Brain pericyte (primary cell): ENCODE data around the gene ADAMTS17.
A peak's percentile ranks its signal among the peaks of the same experiment; 100 is the strongest.

Source experiments
- DNase-seq: peaks from one replicate; pipeline ENCODE4 v3.0.0-alpha.2; 2012; ENCODE audit warnings: low read depth, low spot score

Gene ADAMTS17, protein sequence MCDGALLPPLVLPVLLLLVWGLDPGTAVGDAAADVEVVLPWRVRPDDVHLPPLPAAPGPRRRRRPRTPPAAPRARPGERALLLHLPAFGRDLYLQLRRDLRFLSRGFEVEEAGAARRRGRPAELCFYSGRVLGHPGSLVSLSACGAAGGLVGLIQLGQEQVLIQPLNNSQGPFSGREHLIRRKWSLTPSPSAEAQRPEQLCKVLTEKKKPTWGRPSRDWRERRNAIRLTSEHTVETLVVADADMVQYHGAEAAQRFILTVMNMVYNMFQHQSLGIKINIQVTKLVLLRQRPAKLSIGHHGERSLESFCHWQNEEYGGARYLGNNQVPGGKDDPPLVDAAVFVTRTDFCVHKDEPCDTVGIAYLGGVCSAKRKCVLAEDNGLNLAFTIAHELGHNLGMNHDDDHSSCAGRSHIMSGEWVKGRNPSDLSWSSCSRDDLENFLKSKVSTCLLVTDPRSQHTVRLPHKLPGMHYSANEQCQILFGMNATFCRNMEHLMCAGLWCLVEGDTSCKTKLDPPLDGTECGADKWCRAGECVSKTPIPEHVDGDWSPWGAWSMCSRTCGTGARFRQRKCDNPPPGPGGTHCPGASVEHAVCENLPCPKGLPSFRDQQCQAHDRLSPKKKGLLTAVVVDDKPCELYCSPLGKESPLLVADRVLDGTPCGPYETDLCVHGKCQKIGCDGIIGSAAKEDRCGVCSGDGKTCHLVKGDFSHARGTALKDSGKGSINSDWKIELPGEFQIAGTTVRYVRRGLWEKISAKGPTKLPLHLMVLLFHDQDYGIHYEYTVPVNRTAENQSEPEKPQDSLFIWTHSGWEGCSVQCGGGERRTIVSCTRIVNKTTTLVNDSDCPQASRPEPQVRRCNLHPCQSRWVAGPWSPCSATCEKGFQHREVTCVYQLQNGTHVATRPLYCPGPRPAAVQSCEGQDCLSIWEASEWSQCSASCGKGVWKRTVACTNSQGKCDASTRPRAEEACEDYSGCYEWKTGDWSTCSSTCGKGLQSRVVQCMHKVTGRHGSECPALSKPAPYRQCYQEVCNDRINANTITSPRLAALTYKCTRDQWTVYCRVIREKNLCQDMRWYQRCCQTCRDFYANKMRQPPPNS

DNA sequence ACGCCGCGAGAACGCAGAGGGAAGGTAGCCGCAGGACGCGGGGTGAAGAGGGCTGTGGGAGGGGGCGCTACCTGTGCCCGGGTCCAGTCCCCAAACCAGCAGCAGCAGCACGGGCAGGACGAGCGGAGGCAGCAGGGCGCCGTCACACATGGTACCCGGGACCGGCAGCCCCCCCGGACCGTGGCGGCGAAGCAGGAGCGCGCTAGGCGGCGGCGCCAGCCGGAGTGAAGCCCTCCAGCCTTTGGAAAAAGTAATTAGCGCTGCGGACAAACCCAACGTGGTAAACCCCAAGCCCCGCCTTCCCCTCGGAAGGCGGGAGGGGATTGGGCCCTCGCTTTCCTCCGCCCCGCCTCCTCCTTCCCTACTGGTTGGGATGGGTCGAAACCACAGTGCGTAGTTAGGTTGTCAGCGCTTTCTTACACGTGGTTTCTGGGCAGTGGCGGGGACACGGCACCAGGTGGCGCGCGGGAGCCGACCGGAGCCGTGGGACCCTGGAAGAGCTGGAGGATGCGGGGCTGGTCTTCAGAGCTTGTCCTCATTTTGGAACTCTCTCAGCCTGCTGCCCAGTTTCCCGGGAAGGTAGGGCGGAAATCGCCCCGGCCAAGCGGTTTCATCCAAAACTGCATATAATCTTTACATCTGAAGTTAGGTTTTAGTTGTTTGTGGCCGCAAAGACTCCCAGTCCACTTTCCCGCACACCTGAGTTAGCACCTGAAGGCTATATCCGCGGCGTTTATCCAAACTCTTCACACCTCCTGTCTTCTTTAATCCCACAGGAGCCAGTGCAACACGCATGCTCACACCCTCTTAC is at the start of gene ADAMTS17:
TSS of gene ADAMTS17 (minus strand) at position 226 of the 811 bp plus-strand sequence. CDS start at position 150, 76 bp downstream.
- DNase-seq, result peak; percentile 37

DNA sequence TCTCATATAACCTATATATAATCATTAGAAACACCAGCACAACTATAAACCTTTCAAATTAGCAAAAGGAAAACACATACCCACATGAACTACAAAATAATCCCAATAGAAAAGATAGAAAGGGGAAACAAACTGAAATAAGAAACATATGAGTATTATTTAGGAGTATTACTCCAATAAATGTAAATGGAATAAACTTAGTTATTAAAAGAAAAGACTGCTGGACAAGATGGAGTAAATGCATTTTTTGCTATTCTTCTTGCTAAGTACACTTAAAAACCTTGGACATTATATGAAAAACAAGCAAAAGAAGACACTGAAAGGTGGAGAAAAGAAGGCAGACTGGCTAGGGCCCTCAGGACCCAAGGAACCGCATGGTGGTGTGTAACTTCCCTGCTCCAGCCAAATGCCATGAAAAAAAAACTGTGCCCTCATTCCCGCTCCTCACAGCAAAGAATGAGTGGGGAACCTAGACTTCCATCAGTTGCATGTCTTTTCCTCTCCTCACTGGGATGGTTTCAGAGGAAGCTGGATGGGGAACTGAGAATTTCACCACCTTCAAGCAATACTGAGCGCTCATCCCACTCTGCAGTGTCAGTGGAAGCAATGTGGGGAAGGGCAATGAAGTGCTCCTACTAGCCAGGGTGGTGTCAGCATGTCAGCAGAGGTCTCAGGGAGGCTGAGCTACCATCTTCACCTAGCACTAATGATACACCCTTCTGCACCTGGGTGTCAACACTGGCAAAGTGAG is 43.7 kb upstream of the ADAMTS17 start:
- DNase-seq, result no peak

DNA sequence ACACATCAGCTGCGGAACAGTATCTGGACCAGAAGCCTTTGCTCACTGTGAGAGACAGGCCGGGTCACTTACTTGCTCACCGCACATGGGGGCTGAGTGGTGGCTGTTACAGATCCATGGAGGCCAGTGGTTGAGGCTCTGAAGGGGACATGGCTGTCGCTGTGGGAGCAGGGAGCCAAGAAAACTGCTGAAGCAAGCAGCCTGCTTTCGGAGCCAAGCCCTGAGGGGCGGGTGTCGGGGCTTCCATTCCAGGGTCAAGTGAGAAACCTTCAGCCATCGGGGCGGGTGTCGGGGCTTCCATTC is 42.3 kb upstream of the ADAMTS17 start:
- no peak for DNase-seq

DNA sequence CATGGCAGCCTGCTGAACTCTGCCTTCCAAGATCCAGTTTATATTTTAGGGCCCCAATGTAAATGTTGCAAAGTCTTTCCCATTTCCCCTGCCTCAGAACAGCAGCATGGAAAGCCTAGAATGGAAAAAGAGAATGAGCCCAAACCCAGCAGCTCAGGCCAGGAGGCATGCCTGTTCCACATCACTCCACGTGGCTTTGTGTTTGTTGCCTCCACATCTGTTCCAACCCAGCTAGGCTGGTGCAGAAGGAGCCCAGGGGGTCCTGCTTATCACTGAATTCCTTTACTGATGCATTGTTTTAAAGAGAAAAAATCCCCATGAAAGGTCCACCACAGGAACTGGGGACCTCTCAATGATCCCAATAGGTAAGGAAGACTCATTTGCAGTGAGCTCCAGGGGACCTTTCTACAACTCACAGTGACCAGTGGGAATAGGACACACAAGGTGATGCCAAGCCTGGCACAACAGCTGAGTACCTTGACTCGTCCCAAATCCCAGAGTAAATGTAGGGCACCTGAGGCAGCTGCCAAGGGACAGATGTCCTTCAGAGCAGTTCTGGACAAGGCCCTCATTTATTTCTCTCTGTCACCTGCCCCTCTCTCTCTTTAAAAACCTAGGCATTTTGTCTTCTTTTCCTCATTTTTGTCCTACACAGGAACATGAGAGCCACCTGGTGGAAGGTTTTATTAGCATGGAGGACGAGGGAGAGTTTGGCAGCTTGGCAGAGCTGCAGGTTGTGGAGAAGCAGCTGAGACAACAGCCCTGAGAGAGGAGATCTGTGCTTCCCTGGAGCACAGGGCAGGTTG is 41.7 kb upstream of the ADAMTS17 start:
- no peak for DNase-seq

DNA sequence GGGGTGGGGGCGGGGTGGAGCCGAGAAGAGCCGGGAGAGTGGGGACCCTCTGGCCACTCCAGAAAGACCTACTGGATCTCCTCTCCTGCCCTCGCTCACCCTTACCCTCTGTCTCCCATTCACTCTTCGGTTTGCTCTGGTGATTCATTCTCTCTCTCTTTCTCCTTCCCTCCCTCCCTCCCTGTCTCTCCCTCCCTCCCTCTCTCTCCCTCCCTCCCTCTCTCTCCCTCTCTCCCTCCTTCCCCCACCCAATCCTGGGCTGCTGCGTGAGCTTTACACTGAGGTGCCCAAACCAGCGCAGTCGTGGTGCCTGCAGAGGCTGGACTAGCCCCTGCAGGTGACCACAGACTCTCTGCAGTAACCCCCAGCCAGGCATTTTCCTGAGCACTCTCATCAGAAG is 32.2 kb upstream of the ADAMTS17 start:
- DNase-seq, result no peak

DNA sequence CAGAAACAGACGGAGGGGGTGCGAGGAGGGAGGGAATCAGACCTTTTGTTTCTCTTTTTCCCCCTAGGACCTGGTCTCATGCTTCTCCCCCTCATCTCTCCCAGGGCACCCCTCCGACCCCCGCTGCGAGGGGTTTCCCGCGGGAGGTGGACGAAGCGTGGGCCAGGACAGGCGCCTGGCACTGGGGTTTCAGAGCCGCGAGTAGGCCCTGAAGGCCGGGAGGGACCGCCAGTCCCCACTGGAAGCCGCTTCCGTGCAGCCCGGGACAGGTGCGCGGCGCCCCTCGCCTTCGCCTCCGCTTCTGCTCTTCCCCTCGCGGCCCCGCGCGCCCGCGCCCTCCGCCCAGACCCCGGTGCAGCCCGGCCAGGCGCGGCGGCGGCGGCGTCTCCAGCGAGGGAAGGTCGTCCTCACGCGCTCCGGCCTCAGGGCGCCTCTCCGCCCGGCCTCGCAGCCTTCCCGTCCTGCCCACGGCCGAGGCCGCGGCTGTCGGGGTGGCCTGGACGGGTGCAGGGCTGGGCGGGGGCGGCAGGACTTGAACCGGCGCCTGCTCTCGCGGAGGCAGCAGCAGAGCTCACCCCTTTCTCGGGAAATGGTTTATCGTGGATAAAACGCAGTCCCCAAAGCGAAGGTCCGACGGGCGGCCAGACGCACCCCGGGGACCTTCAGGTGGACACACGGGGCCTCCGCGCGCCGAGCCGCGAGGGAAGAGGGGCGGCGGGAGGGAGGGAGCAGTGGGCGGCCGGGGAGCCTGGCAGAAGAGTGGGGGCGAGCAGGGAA is 31.5 kb upstream of the ADAMTS17 start:
- no peak for DNase-seq

DNA sequence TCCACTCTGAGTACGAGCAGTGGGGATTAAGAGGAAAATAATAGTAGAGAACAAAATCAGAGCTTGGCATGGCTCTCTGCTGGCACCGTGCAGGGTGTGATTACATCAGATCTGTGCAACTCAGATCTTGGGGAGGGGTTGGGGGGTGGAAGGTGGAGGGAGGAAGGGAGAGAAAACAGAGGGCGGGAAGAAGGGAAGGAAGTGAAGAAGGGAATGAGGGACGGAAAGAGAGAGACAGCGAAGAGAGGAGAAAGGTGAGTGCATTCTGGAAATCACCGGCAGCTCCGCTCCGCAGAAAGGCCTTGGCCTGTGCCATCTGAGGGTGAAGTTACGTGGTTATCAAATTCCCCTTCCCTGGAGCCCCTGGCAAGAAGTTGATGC is 31.0 kb upstream of the ADAMTS17 start:
- DNase-seq, result no peak

DNA sequence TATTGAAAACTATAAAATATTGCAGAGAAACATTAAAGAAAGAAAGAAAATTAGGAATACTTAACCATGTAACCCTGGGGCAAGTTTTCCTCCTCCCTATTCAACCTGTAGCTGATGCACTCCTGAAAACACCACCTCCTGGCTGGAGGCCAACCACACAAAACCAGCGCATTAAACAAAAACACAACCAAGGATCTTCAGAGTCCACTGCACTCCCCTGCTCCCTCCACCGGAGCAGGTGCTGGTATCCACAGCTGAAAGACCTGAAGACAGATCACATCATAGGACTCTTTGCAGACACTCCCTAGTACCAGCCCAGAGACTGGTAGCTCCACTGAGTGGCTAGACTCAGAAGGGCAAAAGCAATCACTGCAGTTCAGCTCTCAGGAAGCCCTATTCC is 13.6 kb upstream of the ADAMTS17 start:
- no peak for DNase-seq

DNA sequence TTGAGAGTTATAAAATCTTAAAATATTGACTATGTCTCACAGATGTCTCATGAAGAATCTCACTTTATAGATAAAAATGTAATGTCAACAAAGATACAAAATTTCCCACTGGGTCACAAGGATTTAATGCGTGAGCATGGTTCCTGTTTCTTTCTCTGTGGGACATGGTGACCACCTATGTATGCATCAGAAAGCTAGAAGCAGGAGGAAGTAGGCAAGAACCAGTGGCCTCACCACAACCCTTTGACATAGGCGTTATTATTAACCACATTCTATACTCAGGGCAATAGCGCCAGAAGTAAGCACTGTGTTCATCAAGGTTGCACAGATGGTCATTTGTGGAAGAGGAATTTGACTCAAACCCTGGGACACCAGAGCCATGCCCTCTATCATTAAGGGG is 11.7 kb upstream of the ADAMTS17 start:
- DNase-seq, result no peak

DNA sequence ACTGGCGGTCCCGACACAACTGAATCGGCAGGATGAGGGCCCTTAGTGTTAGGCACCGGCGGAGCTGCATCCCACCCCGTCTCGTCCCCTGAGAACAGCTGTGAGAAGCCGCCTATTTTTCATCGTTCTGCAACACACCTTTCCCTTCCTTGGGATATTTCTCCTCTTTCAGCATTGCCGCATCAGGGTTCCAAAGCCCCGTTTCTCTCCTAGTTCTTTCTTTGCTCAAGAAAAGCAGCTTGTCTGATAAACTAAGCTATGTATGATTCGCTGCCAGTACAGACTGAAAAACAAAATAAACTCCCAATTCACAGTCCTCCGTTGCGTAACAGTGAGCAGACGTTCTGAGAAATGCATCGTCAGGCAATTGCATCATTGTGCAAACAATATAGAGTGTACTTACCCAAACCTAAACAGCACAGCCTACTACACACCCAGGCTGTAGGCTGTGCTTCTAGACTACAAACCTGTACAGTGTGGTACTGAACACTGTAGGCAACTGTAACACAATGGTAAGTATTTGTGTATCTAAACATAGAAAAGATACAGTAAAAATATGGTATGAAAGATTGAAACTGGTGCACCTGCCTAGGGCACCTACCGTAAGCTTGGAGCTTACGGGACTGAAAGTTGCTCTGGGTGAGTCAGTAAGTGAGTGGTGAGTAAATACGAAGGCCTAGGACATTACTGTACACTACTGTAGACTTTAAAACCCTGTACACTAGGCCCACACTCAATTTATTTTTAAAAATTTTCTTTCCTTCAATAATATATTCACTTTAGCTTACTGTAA is 8.9 kb upstream of the ADAMTS17 start:
- DNase-seq, result no peak

DNA sequence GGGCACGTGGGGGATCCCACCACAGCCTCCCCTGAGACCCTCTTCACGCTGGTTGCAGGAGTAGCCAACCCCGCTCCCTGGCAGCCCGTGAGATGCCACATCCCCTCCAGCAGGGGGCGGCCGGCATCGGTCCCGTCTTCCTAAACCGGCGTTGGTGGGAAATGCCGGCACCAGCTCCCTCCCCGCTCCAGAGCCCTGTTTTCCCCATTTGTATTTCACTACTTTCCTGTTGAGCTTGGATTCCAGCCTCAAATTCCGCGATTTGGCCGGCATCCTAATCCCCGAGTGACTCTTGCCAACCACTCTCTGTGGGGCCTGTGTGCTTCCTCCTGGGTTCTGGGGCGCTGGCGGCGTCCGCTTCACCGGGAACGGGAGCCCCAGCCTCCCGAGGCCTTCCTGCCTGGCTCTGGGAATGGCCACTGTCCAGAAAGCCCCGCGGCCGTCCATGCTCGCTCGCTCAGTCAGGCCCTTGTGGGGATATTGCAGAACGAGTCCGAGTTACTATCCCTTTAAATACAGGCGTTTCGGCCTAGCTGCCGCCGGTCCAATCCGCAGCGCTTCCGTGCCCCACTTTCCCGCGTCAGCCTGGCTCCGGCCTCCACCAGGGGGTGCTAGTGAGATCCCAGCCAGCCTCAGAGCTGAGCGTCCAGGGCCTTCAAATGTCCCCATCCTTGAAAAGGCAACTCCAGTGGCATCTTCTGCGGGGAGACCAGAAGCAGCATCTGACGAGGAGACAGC is 8.1 kb upstream of the ADAMTS17 start:
- DNase-seq, result peak; percentile 41

DNA sequence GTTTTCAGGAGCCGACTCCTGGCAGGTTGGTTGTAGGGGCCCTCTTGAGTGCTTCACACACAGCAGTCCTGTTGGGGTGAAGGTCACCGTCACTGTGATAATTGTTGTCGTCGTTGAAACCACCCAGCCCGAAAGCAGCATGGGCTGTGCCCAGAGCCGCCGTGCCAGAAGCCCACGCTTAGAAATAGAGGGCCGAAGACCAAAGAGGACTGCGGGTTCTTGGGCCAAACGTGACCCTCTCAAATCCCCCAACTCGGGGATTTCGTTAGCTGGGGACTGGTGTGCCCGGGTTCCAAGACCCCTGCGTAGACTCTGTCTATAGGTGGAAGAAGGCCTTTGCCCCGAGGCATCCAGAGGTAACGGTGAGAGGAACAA is 7.5 kb upstream of the ADAMTS17 start:
- DNase-seq, result no peak

DNA sequence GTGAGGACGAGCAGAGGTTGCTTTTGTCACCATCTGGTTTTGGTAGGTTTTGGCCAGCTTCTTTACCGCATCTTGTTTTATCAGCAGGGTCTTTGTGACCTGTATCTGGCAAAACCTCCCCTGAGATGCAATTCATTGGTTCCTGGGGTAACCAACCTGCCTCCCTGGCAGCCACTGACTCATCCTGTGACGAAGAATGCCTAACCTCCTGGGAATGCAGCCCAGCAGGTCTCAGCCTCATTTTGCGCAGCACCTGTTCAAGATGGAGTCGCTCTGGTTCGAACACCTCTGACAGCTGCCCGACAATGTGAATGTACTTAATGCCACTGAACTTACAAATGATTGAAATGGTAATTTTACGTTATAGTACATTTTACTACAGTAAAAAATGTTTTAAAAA is 6.8 kb upstream of the ADAMTS17 start:
- no peak for DNase-seq

DNA sequence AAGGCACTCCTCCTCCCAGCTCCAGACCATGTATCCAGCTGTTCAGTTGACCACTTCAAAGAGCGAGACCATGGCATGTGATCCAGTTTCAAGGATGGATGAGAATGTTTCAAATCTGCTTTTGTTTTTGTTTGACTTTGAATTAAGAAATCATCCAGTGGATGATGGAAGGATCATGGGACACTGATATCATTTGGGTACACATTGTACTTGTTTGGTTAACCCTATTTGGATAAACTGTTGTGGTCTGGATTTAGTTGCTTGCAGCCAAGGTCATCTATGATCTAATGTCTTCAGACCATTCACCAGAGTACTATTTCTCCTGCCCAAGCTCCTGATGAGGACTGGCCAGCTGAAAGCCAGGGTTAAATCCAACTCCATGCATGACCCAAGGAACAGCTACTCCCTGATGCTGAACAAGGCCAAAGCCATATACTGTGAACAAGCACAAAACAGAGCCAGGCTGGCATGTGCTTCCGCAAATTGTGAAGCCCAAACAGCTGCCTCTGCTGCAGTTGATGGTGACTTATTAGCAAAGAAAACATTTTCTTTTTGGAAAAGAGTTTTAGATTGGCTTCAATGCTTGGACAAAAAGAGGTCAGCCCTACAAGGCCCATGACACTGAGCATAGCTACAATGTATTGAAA is 5.2 kb upstream of the ADAMTS17 start:
- no peak for DNase-seq

DNA sequence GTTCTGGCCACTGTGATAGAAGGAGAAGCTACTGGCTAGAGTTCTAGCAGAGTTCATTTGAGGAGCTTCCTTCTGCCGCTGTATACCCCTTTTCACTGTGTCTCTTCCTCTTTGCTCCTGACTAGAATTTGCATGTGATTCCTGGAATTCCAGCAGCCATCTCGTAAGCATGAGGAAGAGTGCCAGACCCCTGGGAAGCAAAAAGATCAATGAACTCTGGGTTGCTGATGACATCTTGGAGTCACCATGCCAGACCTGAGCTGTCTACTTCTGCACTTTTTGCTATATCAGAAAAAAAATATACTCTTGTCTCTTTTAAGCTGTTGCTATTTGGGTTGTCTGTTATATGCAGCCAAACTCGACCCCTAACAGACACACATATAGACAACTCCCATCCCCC is 3.7 kb upstream of the ADAMTS17 start:
- DNase-seq, result no peak

DNA sequence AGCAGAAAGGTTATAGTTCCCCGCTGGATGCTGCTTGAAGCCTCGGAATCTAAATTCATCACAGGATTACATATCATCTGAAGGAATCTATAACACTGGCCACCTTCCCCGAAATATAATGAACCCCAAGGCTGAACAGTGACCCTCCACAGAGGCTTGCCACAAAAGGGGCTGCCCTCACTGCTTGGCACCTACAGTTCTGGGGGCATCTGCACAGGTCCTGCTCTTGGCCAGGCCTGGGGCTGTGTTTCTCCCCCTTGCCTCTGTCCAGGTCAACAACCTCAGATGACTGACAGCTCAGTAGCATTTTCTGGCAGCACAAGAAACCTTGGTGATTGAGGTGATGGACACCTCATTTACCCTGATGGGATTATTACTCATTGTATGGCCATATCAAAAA is 1.5 kb upstream of the ADAMTS17 start:
- no peak for DNase-seq

DNA sequence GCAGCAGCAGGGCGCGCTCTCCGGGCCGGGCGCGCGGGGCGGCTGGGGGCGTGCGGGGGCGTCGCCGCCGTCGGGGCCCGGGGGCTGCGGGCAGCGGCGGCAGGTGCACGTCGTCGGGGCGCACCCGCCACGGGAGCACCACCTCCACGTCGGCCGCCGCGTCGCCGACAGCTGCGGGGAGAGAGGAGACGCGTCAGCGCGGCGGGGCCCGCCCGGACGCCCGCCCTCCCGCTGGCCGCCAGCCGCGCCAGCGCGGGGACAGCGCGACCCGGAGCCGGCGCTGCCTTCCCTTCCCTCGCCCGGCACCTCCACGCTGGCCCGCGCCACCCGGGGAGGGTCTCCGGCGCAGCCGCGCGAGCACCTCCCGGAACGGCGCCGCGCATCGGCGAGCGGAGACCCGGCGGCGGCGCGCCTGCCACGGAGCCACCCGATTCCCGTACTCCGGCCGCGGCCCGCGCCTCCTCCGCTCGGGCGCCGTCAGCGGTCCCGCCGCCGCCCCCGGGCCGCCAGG is 481 bp downstream of the ADAMTS17 start:
- DNase-seq, result no peak
